Spleen (tissue), 11 donors: Measurements from ENCODE around the gene ESRRB. TPM values are rescaled to one million over a fixed set of nuclear protein-coding genes. Genes with fewer than 3 reads are reported as not detected.

Experiments
- DNase-seq: peaks from one replicate; pipeline ENCODE4 v3.0.0-alpha.2; 2020
- H3K27ac ChIP-seq, 8 donors: fragments of 200-600 bp; sonication (generic) in 7 of 8; 1 replicate in 4 of 8; 2 replicates in 4 of 8; pipeline versions ENCODE4 v1.5.0 to v1.8.0; 2016 to 2021; ENCODE audit warnings: inconsistent platforms in 4 of 8, mild to moderate bottlenecking in 4 of 8, moderate library complexity in 1 of 8
- H3K27me3 ChIP-seq, 7 donors: fragments of 200-600 bp; sonication (generic) in 6 of 7; replicated peaks in 1 of 7; 1 replicate in 4 of 7; 2 replicates in 3 of 7; pipeline versions ENCODE4 v1.5.0 to v1.8.0; 2016 to 2021; ENCODE audit warnings: inconsistent platforms in 3 of 7, mild to moderate bottlenecking in 1 of 7
- H3K36me3 ChIP-seq, 6 donors: fragments of 200-600 bp; sonication (generic) in 5 of 6; 1 replicate in 4 of 6; 2 replicates in 2 of 6; pipeline versions ENCODE4 v1.5.0 to v1.8.0; 2016 to 2021; ENCODE audit warnings: inconsistent platforms in 2 of 6
- H3K4me1 ChIP-seq, 6 donors: fragments of 200-600 bp; sonication (generic) in 5 of 6; 1 replicate in 3 of 6; 2 replicates in 3 of 6; pipeline versions ENCODE4 v1.5.0 to v1.8.0; 2016 to 2021; ENCODE audit warnings: inconsistent platforms in 3 of 6
- H3K4me3 ChIP-seq, 8 donors: fragments of 200-600 bp; sonication (generic) in 7 of 8; 1 replicate in 4 of 8; 2 replicates in 4 of 8; pipeline versions ENCODE4 v1.5.0 to v1.8.0; 2016 to 2021; ENCODE audit warnings: inconsistent platforms in 4 of 8, mild to moderate bottlenecking in 4 of 8, moderate library complexity in 2 of 8
- H3K9me3 ChIP-seq, 8 donors: fragments of 200-600 bp; sonication (generic) in 7 of 8; 1 replicate in 4 of 8; 2 replicates in 4 of 8; pipeline versions ENCODE4 v1.5.0 to v1.8.0; 2016 to 2021; ENCODE audit warnings: inconsistent platforms in 4 of 8
- POLR2A ChIP-seq, 3 donors: fragments of 450-650 bp; IDR thresholded peaks; one replicate each; pipeline ENCODE4 v1.5.1; 2017; ENCODE audit warnings: antibody characterized with exemption in 3 of 3, mild to moderate bottlenecking in 1 of 3
- POLR2AphosphoS5 ChIP-seq, 3 donors: sonication (generic); formaldehyde crosslinking; IDR thresholded peaks; one replicate each; pipeline ENCODE4 v1.5.1; 2017; ENCODE audit warnings: antibody characterized with exemption in 3 of 3
- WGBS, 5 donors: extraction: QIAGEN DNeasy Blood & Tissue Kit in 3 of 5; methylation state at CpG; one replicate each; pipeline versions ENCODE4 v1.1.5 to v1.1.7; 2013 to 2018; 5-methylcytosine and 5-hydroxymethylcytosine counted together
- intact Hi-C: fragments of 100-400 bp; cut with DNase I; formaldehyde crosslinking; loops from one replicate; pipeline ENCODE4 v1.15.0; 2023; ENCODE audit warnings: low total_unique reads
- polyA plus RNA-seq, 3 donors: library from polyadenylated mRNA; stranded (reverse); fragments of 200-250 nt; gene quantifications; one replicate each; pipeline ENCODE4 v1.2.1, GENCODE V29; 2013
- total RNA-seq, 7 donors: library from RNA; depleted of rRNA in 3 of 7; stranded (reverse); fragments of >200 nt in 3 of 7; fragmentation: NEBNext Ultra II Directional in 4 of 7; extraction: Animal tissue kit (Norgen Biotek cat#: 25700) in 4 of 7; gene quantifications; one replicate each; pipeline versions ENCODE4 v1.1.0 to v1.2.1, GENCODE V29; 2016 to 2021
- TF ChIP-seq, protein P1 (sequence below), 11 experiments: fragments of 200-600 bp in 7 of 11; fragments of 450-650 bp in 4 of 11; sonication (generic) in 4 of 11; IDR thresholded peaks in 8 of 11; conservative IDR thresholded peaks in 3 of 11; 1 replicate in 7 of 11; 2 replicates in 4 of 11; pipeline versions ENCODE4 v1.4.0 to v1.8.0; 2016 to 2021; ENCODE audit warnings: antibody characterized with exemption in 11 of 11, inconsistent platforms in 4 of 11, mild to moderate bottlenecking in 1 of 11
- donor health status: healthy with polysubstance abuse.
- donor health status: DM: no; HTN: no; CAD: no; lungs with moderate emphysema.
- donor health status: DM: no; HTN: no; CAD: no.
- donor health status: Bipolar disorder and iron deficiency.
- donor health status: healthy.
- donor health status: DM: no; HTN: no; CAD: no.
- donor health status: DM: yes; HTN: yes; CAD: no.

The ESRRB gene
- total and polyA plus RNA-seq, 10 donors = 0.10 to 1.1 (median 0.72) TPM; not detected in 1

DNA sequence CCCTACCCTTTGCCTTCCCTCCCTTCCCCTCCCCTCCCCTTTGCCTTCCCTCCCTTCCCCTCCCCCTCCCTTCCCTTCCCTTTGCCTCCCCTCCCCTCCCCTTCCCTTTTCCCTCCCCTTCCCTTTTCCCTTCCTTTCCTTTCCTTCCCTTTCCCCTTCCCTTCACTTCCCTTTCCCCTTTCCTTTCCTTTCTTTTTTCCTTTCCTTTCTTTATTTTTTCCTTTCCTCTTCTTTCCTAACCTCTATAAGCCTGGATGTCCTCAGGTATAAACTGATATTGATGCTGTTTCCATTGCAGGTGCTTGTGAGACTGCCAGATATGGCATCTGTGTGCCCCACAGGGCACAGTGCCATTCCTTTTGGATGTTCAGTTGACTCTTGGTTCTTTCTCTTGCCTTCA lies 163.2 kb downstream of the ESRRB start:
- Histone ChIP-seq H3K27ac (no peak overlapping the region), H3K4me1 (peaks cover 0 to 4% (median 0%) of the 10 kb centered on the region in 6 donors), H3K4me3 (no peak overlapping the region), H3K27me3 (peaks cover 0 to 16% (median 0%) of the 10 kb centered on the region in 7 donors), H3K9me3 (no peaks in the 10 kb centered on the region), H3K36me3 (no peaks in the 10 kb centered on the region)
- no peak for DNase-seq
- no peak for TF ChIP-seq POLR2A (IDR thresholded peaks at IDR 0.05)
- TF ChIP-seq, protein P1, sequence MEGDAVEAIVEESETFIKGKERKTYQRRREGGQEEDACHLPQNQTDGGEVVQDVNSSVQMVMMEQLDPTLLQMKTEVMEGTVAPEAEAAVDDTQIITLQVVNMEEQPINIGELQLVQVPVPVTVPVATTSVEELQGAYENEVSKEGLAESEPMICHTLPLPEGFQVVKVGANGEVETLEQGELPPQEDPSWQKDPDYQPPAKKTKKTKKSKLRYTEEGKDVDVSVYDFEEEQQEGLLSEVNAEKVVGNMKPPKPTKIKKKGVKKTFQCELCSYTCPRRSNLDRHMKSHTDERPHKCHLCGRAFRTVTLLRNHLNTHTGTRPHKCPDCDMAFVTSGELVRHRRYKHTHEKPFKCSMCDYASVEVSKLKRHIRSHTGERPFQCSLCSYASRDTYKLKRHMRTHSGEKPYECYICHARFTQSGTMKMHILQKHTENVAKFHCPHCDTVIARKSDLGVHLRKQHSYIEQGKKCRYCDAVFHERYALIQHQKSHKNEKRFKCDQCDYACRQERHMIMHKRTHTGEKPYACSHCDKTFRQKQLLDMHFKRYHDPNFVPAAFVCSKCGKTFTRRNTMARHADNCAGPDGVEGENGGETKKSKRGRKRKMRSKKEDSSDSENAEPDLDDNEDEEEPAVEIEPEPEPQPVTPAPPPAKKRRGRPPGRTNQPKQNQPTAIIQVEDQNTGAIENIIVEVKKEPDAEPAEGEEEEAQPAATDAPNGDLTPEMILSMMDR (IDR thresholded peaks at IDR 0.05 in 8 of 11, conservative IDR thresholded peaks at IDR 0.05 in 3 of 11) = no peak
- TF ChIP-seq POLR2AphosphoS5 (IDR thresholded peaks at IDR 0.05) = no peak
- intact Hi-C loops = no loop called here

GRCh38 chr14:76541594-76542219 lies 165.8 kb downstream of the ESRRB start:
- WGBS, 5 donors = 37 to 49% (median 39%) methylated on average over 10 of the region's 10 CpGs
- Histone ChIP-seq H3K4me1 (peaks cover 0 to 4% (median 0%) of the 10 kb centered on the region in 6 donors), H3K9me3 (no peaks in the 10 kb centered on the region), H3K27ac (no peak overlapping the region), H3K36me3 (no peaks in the 10 kb centered on the region), H3K27me3 (peaks cover 0 to 14% (median 0%) of the 10 kb centered on the region in 7 donors), H3K4me3 (no peak overlapping the region)
- TF ChIP-seq, protein P1 (IDR thresholded peaks at IDR 0.05 in 8 of 11, conservative IDR thresholded peaks at IDR 0.05 in 3 of 11) = no peak
- TF ChIP-seq POLR2AphosphoS5 (IDR thresholded peaks at IDR 0.05) = no peak
- TF ChIP-seq POLR2A (IDR thresholded peaks at IDR 0.05) = no peak
- no peak for DNase-seq
- intact Hi-C loops = no loop called here

DNA sequence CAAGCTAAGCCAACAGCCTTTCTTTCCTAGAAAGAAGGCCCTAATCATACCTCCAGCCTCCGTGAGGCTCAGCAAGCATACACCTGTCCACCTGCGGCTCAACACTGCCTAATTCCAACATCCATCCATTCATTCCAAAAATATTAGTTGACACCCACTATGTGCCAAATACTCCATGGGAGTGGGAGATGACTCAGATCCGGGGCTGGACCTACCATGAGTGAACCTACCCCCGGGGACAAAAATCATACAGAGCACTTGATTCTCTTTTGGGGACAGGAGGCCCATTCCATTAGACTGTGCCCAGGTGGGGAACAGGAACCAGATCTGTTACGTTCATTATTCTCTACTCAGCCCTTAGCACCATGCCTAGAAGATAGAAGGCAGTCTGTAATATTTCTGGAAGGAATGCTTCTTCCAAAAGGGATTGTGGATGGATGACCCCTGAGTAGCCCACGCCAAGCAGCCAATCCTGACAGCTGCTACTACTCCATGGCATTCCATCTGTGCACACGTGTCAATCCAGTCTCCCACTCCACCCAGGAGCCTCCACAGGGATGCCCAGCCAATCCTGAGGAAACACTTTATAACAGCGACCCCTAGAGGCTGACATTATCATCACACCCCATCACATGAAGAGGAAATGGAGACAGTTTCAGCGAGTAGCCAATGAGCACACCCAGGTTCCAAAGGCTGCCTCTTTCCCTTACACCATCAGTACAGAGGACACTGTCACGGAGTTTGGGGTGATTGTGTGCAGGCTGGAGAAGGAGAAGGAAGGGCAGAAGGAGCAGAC lies 170.7 kb downstream of the ESRRB start:
- H3K27me3 ChIP-seq = peaks cover 0 to 10% (median 0%) of the 10 kb centered on the region in 7 donors
- 57 to 63% (median 60%) methylated on average over 10 of the region's 10 CpGs for WGBS, 5 donors
- H3K9me3 ChIP-seq = no peaks in the 10 kb centered on the region
- no peak overlapping the region for H3K4me3 ChIP-seq
- TF ChIP-seq, protein P1 (IDR thresholded peaks at IDR 0.05 in 8 of 11, conservative IDR thresholded peaks at IDR 0.05 in 3 of 11) = peak in 7 of 11 experiments; percentile 10 to 49 (median 34)
- TF ChIP-seq POLR2AphosphoS5 (IDR thresholded peaks at IDR 0.05) (no peak), POLR2A (IDR thresholded peaks at IDR 0.05) (no peak)
- peaks cover 0 to 3% (median 0%) of the 10 kb centered on the region in 6 donors for H3K4me1 ChIP-seq
- H3K27ac ChIP-seq = no peak overlapping the region
- intact Hi-C loops = no loop called here
- DNase-seq = no peak
- no peaks in the 10 kb centered on the region for H3K36me3 ChIP-seq

GRCh38 chr14:76547831-76548230 lies 171.9 kb downstream of the ESRRB start:
- intact Hi-C loops = no loop called here
- no peak for DNase-seq
- Histone ChIP-seq H3K27ac (no peak overlapping the region), H3K36me3 (no peaks in the 10 kb centered on the region), H3K9me3 (no peaks in the 10 kb centered on the region), H3K4me3 (no peak overlapping the region), H3K27me3 (peaks cover 0 to 5% (median 0%) of the 10 kb centered on the region in 7 donors), H3K4me1 (no peaks in the 10 kb centered on the region)
- TF ChIP-seq POLR2A (IDR thresholded peaks at IDR 0.05) = no peak
- TF ChIP-seq POLR2AphosphoS5 (IDR thresholded peaks at IDR 0.05) = no peak
- TF ChIP-seq, protein P1 (IDR thresholded peaks at IDR 0.05 in 8 of 11, conservative IDR thresholded peaks at IDR 0.05 in 3 of 11) = no peak
- 89 to 95% (median 90%) methylated on average over 8 of the region's 8 CpGs for WGBS, 5 donors
